Cardiac fibroblast (primary cell): ENCODE measurements around the gene NT5DC3.
"Not testable (repeated sequence)": the region's sequence is repeated elsewhere in the genome, so short reads cannot be mapped to it uniquely, and the experiment has no call there.

Experiments
- DNase-seq, 2 donors: peaks; one replicate each; pipeline versions ENCODE4 v3.0.0 to v3.0.0-alpha.2; 2010; ENCODE audit warnings: low read depth in 2 of 2
- H3K4me3 ChIP-seq, 2 donors: replicated peaks in 1 of 2; 1 replicate in 1 of 2; 2 replicates in 1 of 2; pipeline ENCODE4 v1.5.1; 2011; ENCODE audit warnings: low read depth in 2 of 2, low read length in 2 of 2, mild to moderate bottlenecking in 2 of 2, moderate library complexity in 1 of 2
- CTCF ChIP-seq: IDR thresholded peaks from one replicate; pipeline ENCODE4 v1.5.1; 2011; ENCODE audit warnings: low read depth, mild to moderate bottlenecking, low read length, inconsistent platforms

The NT5DC3 gene

GRCh38 chr12:103839609-103840461, 1.2 kb downstream of the NT5DC3 start:
- H3K4me3 ChIP-seq: peak overlapping the region; percentile 80 to 83
- TF ChIP-seq CTCF: no peak
- no peak for DNase-seq

GRCh38 chr12:103839103-103839502, 1.9 kb downstream of the NT5DC3 start:
- DNase-seq: peak in 1 of 2 donors; percentile 26
- no peak overlapping the region for H3K4me3 ChIP-seq
- TF ChIP-seq CTCF: no peak

GRCh38 chr12:103838254-103838914, 2.6 kb downstream of the NT5DC3 start:
- no peak for TF ChIP-seq CTCF
- DNase-seq: no peak
- no peak overlapping the region for H3K4me3 ChIP-seq

GRCh38 chr12:103836345-103836744, 4.7 kb downstream of the NT5DC3 start:
- DNase-seq: no peak
- TF ChIP-seq CTCF: no peak

GRCh38 chr12:103835747-103836335, 5.2 kb downstream of the NT5DC3 start:
- H3K4me3 ChIP-seq, DNase-seq: not testable (repeated sequence)

More at GRCh38 chr12:103836345-103836744, 4.7 kb downstream of the NT5DC3 start:
- H3K4me3 ChIP-seq: no peak overlapping the region

- no peak for TF ChIP-seq CTCF
- no peak overlapping the region for H3K4me3 ChIP-seq
- DNase-seq: no peak
Measured at GRCh38 chr12:103834942-103835341, 6.1 kb downstream of the NT5DC3 start.

- no peak for DNase-seq
- TF ChIP-seq CTCF: no peak
- H3K4me3 ChIP-seq: no peak overlapping the region
Measured at GRCh38 chr12:103833891-103834290, 7.1 kb downstream of the NT5DC3 start.
